SU-DHL-6 (cell line): ENCODE measurements around the gene ARHGEF37.

ENCODE experiments used
- H2AFZ ChIP-seq: fragments of 200-600 bp; sonication (generic); 2 replicates; pipeline ENCODE4 v1.6.1; 2014; ENCODE audit warnings: low read depth, mild to moderate bottlenecking, moderate library complexity, mixed read lengths, antibody characterized with exemption, low read length; ENCODE audit not compliant: severe bottlenecking
- H3F3A ChIP-seq: fragments of 200-600 bp; shearing (Covaris generic); 2 replicates; pipeline ENCODE4 v1.6.0; 2016; ENCODE audit warnings: antibody characterized with exemption, mild to moderate bottlenecking; ENCODE audit not compliant: insufficient read depth
- H3K27ac ChIP-seq: fragments of 200-600 bp; sonication (generic); 2 replicates; pipeline ENCODE4 v1.5.1; 2016; ENCODE audit warnings: low read depth, mild to moderate bottlenecking, low read length, moderate library complexity, mixed read lengths
- H3K27me3 ChIP-seq: fragments of 200-600 bp; sonication (generic), shearing (Covaris generic); 2 replicates; pipeline ENCODE4 v1.6.0; 2014; ENCODE audit warnings: mild to moderate bottlenecking, low read length
- H3K36me3 ChIP-seq: fragments of 200-600 bp; sonication (generic); 2 replicates; pipeline ENCODE4 v1.6.1; 2014; ENCODE audit warnings: mild to moderate bottlenecking, low read length, mixed read lengths
- H3K4me2 ChIP-seq: fragments of 300-600, 200-600 bp; shearing (Covaris generic), sonication (generic); 2 replicates; pipeline ENCODE4 v1.6.0; 2014; ENCODE audit warnings: low read length, low read depth, mild to moderate bottlenecking; ENCODE audit not compliant: poor library complexity, severe bottlenecking
- H3K4me3 ChIP-seq: fragments of 200-600 bp; sonication (generic); 2 replicates; pipeline ENCODE4 v1.5.1; 2014; ENCODE audit warnings: antibody characterized with exemption, low read length, mild to moderate bottlenecking, mixed read lengths; ENCODE audit not compliant: insufficient read depth, poor library complexity, severe bottlenecking
- H3K79me2 ChIP-seq: fragments of 200-600 bp; sonication (generic); 2 replicates; pipeline ENCODE4 v1.6.1; 2014; ENCODE audit warnings: mild to moderate bottlenecking, low read length, moderate library complexity; ENCODE audit not compliant: insufficient read depth
- H3K9ac ChIP-seq: fragments of 200-600 bp; sonication (generic); 2 replicates; pipeline ENCODE4 v1.7.0; 2014; ENCODE audit warnings: mild to moderate bottlenecking, low read length
- H3K9me2 ChIP-seq: fragments of 200-600 bp; sonication (generic); replicated peaks from 2 replicates; pipeline ENCODE4 v1.6.1; 2014; ENCODE audit warnings: low read length; ENCODE audit not compliant: insufficient read depth
- H3K9me3 ChIP-seq: fragments of 200-600 bp; sonication (generic); 2 replicates; pipeline ENCODE4 v1.6.1; 2014; ENCODE audit warnings: low read length, mixed read lengths; ENCODE audit not compliant: insufficient read depth
- H4K20me1 ChIP-seq: fragments of 200-600 bp; sonication (generic); 2 replicates; pipeline ENCODE4 v1.6.1; 2014; ENCODE audit warnings: low read depth, mild to moderate bottlenecking, antibody characterized with exemption, low read length, moderate library complexity, mixed read lengths
- CTCF ChIP-seq: fragments of 200-600 bp; sonication (generic); IDR thresholded peaks from one replicate; pipeline ENCODE4 v1.5.1; 2017; ENCODE audit warnings: antibody characterized with exemption, mild to moderate bottlenecking, low read length, moderate library complexity; ENCODE audit not compliant: insufficient read depth, poor library complexity, severe bottlenecking
- EZH2phosphoT487 ChIP-seq: fragments of 200-600 bp; sonication (generic), shearing (Covaris generic); conservative IDR thresholded peaks from 2 replicates; pipeline ENCODE4 v1.6.1; 2018; ENCODE audit warnings: mild to moderate bottlenecking, antibody characterized with exemption, low read length, moderate library complexity, mixed read lengths

ARHGEF37 gene

GRCh38 chr5:149630337-149630736 is 49.0 kb downstream of the ARHGEF37 start:
- Histone ChIP-seq H3K27ac (no peak overlapping the region), H2AFZ (no peak overlapping the region), H3K9me3 (no peaks in the 10 kb centered on the region), H4K20me1 (no peaks in the 10 kb centered on the region), H3K27me3 (no peaks in the 10 kb centered on the region), H3K4me2 (no peak overlapping the region), H3K9ac (no peak overlapping the region), H3K79me2 (no peaks in the 10 kb centered on the region), H3K9me2 (no peaks in the 10 kb centered on the region), H3K36me3 (no peaks in the 10 kb centered on the region), H3K4me3 (no peak overlapping the region), H3F3A (no peaks in the 10 kb centered on the region)
- TF ChIP-seq CTCF (no peak), EZH2phosphoT487 (no peak)

GRCh38 chr5:149631506-149631905 is 50.2 kb downstream of the ARHGEF37 start:
- no peak for TF ChIP-seq EZH2phosphoT487
- no peak for TF ChIP-seq CTCF
- Histone ChIP-seq H3F3A (no peaks in the 10 kb centered on the region), H3K4me2 (no peak overlapping the region), H3K4me3 (no peak overlapping the region), H3K27me3 (no peaks in the 10 kb centered on the region), H3K36me3 (no peaks in the 10 kb centered on the region), H3K9me3 (no peaks in the 10 kb centered on the region), H3K9ac (no peak overlapping the region), H4K20me1 (no peaks in the 10 kb centered on the region), H3K27ac (no peak overlapping the region), H3K9me2 (no peaks in the 10 kb centered on the region), H3K79me2 (no peaks in the 10 kb centered on the region), H2AFZ (no peak overlapping the region)

- no peak overlapping the region for H3K4me3 ChIP-seq
- no peaks in the 10 kb centered on the region for H3K9me2 ChIP-seq
- TF ChIP-seq CTCF (no peak), EZH2phosphoT487 (no peak)
- no peaks in the 10 kb centered on the region for H3K27me3 ChIP-seq
- no peaks in the 10 kb centered on the region for H3K9me3 ChIP-seq
- no peaks in the 10 kb centered on the region for H3K36me3 ChIP-seq
- no peak overlapping the region for H3K9ac ChIP-seq
- H2AFZ ChIP-seq = no peak overlapping the region
- H3K4me2 ChIP-seq = no peak overlapping the region
- no peak overlapping the region for H3K27ac ChIP-seq
- H3K79me2 ChIP-seq = no peaks in the 10 kb centered on the region
- no peaks in the 10 kb centered on the region for H4K20me1 ChIP-seq
- no peaks in the 10 kb centered on the region for H3F3A ChIP-seq
These were observed 51.3 kb downstream of the ARHGEF37 start for GRCh38 chr5:149632311-149633251.
